ENCODE measurements around the gene GRAMD1B.
"Not testable (repeated sequence)": the region's sequence is repeated elsewhere in the genome, so short reads cannot be mapped to it uniquely, and the experiment has no call there.

The GRAMD1B gene

GRCh38 chr11:123509737-123510578 is 79.9 kb downstream of the GRAMD1B start:
- DNase-seq (ENCODE audit: low read depth), result peak; percentile 24

- DNase-seq (ENCODE audit: low read depth), result no peak
These were observed 80.5 kb downstream of the GRAMD1B start for GRCh38 chr11:123510579-123510905.

- peak; percentile 89 for DNase-seq (ENCODE audit: low read depth)
These were observed 81.2 kb downstream of the GRAMD1B start for GRCh38 chr11:123511037-123511870.

DNA sequence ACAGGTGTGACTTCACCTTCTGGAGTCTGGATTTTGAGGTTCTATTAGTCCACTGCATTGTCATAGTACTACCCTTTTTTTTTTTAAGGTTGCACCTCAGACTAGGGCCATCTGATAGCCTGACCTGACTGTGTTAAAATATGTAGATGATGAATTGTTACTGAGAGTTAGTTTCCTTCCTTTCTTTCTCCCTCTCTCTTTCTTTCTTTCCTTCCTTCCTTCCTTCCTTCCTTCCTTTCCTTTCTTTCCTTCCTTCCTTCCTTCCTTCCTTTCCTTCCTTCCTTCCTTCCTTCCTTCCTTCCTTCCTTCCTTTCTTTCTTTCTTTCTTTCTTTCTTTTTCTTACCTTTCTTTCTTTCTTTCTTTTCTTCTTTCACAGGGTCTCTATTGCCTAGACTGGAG is 83.2 kb downstream of the GRAMD1B start:
- not testable (repeated sequence) for DNase-seq (ENCODE audit: low read depth)

GRCh38 chr11:123516238-123516637 is 86.2 kb downstream of the GRAMD1B start:
- no peak for DNase-seq (ENCODE audit: low read depth)

- DNase-seq (ENCODE audit: low read depth), result no peak
These were observed 87.7 kb downstream of the GRAMD1B start for GRCh38 chr11:123517559-123518364.

DNA sequence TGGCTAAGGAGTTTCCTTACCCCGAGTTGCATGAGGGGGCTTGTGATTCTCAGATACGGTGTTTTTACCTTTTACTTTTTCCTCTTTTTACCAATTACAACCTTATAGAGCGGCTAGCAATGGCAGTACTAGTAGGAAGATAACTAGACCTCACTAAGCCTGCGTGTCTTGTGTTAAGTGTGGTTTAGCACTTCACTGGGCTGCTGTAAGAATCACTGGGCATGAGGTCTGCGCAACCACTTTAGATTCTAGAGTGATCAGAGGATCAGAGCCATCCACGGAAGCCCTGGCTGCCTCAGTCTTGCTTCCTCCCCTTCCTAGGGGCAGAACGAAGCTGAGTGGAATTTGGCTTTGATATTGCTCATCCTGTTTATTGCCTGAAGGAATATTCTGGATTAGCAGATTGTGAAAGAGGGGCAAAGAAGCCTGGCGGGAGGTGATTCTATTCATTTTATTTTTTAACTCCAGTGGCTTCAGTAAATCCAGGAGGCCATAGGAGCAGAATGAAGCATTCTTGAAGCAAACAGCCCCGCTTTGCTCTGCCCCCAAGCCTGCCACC is 88.5 kb downstream of the GRAMD1B start:
- no peak for DNase-seq (ENCODE audit: low read depth)

- DNase-seq (ENCODE audit: low read depth), result peak; percentile 39
These were observed 89.2 kb downstream of the GRAMD1B start for GRCh38 chr11:123519055-123519796.

DNA sequence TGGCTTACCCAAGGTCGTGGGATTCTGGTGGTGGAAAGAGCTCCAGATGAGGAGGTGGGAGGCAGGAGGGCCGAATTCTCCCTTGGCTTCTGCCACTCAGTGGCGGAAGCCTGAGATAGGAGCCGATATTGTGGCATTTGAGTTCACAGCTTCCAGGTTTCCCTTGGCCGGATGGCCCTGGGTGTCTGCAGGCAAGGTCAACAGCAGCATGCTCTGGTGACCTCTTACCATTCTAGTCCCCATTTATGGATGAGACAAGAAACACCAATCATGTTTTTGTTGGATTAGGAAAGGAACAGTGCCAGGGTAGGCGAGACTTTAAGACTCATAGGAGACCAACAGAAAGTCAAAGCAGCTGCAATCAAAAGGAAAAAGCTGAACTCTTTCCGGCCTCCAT is 89.7 kb downstream of the GRAMD1B start:
- no peak for DNase-seq (ENCODE audit: low read depth)

GRCh38 chr11:123520476-123520875 is 90.4 kb downstream of the GRAMD1B start:
- DNase-seq (ENCODE audit: low read depth), result not testable (repeated sequence)

DNA sequence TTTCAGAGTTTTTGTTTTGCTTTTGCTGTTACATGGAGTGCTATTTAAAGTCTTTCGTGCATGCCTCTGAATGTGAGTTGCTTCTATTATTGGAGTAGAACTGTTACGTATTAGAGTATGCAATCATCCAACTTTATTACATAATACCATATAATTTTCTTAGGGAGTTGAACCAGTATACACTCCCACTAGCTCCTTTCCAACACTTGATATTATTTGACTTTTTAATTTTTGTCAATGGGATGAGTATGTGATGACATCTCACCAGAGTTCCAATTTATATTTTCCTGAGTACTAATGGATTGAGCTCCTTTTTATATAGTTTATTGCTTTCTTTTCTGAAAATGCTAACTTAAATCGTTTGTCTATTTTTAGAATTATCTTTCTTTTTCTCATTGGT is 90.9 kb downstream of the GRAMD1B start:
- DNase-seq (ENCODE audit: low read depth), result no peak

- DNase-seq (ENCODE audit: low read depth), result no peak
These were observed 91.9 kb downstream of the GRAMD1B start for GRCh38 chr11:123521930-123522329.

DNA sequence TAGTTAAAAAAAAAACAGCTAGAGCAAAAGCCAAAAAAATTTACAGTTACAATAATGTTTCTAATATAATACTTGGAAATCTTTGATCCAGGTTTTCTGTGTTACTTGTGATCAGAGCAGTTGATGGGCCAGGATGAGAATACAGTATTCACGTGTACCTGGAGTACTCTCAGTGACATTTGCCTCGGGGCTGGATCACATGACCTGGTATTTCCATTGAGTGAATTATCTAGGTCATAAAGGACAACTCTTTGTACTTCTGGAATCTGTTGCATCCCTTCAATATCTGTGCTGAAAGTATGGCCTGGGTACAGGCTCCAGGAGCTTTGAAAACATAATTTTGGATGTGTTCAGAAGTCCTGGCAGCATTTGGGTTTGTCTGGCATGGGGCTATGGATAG is 93.5 kb downstream of the GRAMD1B start:
- no peak for DNase-seq (ENCODE audit: low read depth)

- no peak for DNase-seq (ENCODE audit: low read depth)
These were observed 95.0 kb downstream of the GRAMD1B start for GRCh38 chr11:123525097-123525496.

DNA sequence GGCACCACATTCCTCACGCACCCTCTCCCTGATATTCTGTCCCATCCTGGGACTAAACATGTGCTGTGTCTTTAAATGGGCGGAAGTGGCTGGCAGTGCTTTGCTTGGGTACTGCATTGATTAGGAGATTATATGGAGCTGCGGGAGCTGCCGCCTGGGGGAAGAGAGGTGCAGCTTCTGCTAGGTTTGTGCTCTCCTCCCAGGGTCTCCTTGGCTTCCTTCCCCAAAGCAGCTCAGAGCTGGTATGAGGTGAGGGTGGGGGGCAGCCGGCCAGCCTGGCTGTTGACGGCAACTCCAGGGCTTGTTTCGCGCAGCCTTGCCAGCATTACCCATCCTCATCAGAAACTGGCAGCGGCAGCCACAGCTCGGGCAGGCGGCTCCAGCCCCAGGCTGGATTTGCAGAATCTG is 95.4 kb downstream of the GRAMD1B start:
- DNase-seq (ENCODE audit: low read depth), result no peak

GRCh38 chr11:123526027-123526805 is 96.1 kb downstream of the GRAMD1B start:
- DNase-seq (ENCODE audit: low read depth), result no peak

DNA sequence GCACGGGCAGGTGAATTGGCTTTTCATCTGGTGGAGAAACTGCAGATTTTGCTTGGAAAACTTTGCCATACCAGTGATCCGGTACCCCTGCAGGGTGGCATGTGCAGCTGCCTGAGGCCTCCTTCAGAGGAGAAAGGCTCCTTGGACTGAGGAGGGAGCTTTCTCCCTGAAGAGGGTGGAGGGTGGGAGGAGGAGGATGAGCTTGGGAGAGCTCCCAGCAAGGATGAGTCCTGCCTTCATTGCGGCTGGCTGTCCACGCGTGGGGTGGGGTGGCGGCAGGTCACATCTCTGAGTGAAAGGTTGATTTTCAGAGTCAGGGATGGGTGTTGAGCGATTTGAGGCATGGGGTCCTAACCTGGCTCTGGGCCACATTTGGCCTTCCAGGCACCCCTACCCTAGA is 96.8 kb downstream of the GRAMD1B start:
- no peak for DNase-seq (ENCODE audit: low read depth)

- no peak for DNase-seq (ENCODE audit: low read depth)
These were observed 97.5 kb downstream of the GRAMD1B start for GRCh38 chr11:123527526-123527925.

DNA sequence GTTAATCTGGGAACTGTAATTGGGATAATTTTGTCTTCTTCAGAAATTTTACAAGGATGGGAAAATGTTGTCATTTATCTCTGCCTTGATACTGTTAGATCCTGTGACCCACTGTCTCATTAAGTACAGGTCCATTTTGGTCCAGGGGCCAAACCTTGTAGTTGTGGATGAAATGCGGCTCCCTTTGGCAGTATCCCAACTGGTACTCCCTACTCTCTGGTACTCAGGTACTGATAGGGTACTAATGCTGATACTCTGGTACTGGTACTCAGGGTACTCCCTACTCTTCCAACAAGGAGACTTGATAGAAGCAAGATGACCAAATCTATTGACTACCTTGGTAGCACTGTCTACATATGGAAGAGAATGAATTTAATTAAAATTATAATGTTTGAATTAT is 97.9 kb downstream of the GRAMD1B start:
- no peak for DNase-seq (ENCODE audit: low read depth)

DNA sequence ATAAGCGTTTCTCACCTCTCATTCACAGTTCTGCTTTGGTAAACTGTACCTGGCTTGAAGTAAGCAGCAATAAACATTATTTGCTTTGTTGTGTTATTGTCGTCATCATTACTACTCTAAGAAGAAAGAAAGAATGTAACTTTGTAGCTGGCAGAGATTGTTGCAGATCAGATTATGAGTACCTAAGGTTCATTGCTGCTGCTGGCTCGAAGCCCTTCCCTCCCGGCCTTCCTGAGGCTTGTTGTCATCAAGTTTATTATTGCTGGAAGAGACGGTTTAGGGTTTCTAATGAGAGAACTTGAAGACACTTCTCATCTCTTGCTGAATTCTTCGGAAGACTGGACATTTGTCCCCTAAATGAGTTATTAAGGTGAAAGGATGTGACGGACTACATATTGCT is 101.3 kb downstream of the GRAMD1B start:
- DNase-seq (ENCODE audit: low read depth), result no peak

- no peak for DNase-seq (ENCODE audit: low read depth)
These were observed 102.1 kb downstream of the GRAMD1B start for GRCh38 chr11:123532131-123532530.

All from stromal cell of bone marrow (primary cell).